Kidney epithelial cell (primary cell): ENCODE measurements around the gene NLRP12. TPM values are rescaled to one million over a fixed set of nuclear protein-coding genes. Genes with fewer than 3 reads are reported as not detected.

Experiments
- DNase-seq: peaks from one replicate; pipeline ENCODE4 v3.0.0-alpha.2; 2010; ENCODE audit warnings: low read depth
- H3K27me3 ChIP-seq: 2 replicates; pipeline ENCODE4 v1.6.0; 2011; ENCODE audit warnings: low read length; ENCODE audit not compliant: control insufficient read depth, insufficient read depth
- H3K36me3 ChIP-seq: 2 replicates; pipeline ENCODE4 v1.5.1; 2011; ENCODE audit warnings: low read length; ENCODE audit not compliant: control insufficient read depth, insufficient read depth
- H3K4me3 ChIP-seq: 2 replicates; pipeline ENCODE4 v1.5.1; 2011; ENCODE audit warnings: low read depth, mild to moderate bottlenecking, control low read depth, low read length
- CTCF ChIP-seq: IDR thresholded peaks from 2 replicates; pipeline ENCODE4 v1.5.1; 2011; ENCODE audit warnings: mild to moderate bottlenecking, moderate library complexity, low read length, control low read depth, inconsistent platforms; ENCODE audit not compliant: insufficient read depth, poor library complexity, severe bottlenecking
- total RNA-seq: library from RNA; depleted of rRNA; stranded (reverse); fragments of >200 nt; gene quantifications from 2 replicates; pipeline ENCODE4 v1.2.3, GENCODE V29; 2015

NLRP12 gene
- total RNA-seq, 1 donor from 2014 or later = not detected

- no peaks in the 10 kb centered on the region for H3K27me3 ChIP-seq
- no peak overlapping the region for H3K4me3 ChIP-seq
- no peak for DNase-seq
- no peak for TF ChIP-seq CTCF
- H3K36me3 ChIP-seq = no peaks in the 10 kb centered on the region
Observed at GRCh38 chr19:53795019-53795418, 29.1 kb downstream of the NLRP12 start.

GRCh38 chr19:53792721-53793433 lies 31.2 kb downstream of the NLRP12 start:
- peak; percentile 90 for TF ChIP-seq CTCF
- Histone ChIP-seq H3K36me3 (no peaks in the 10 kb centered on the region), H3K27me3 (no peaks in the 10 kb centered on the region), H3K4me3 (no peak overlapping the region)
- peak; percentile 10 for DNase-seq

- no peak for TF ChIP-seq CTCF
- H3K27me3 ChIP-seq = no peaks in the 10 kb centered on the region
- DNase-seq = no peak
- H3K36me3 ChIP-seq = no peaks in the 10 kb centered on the region
- no peak overlapping the region for H3K4me3 ChIP-seq
Observed at GRCh38 chr19:53789708-53790678, 34.1 kb downstream of the NLRP12 start.

DNA sequence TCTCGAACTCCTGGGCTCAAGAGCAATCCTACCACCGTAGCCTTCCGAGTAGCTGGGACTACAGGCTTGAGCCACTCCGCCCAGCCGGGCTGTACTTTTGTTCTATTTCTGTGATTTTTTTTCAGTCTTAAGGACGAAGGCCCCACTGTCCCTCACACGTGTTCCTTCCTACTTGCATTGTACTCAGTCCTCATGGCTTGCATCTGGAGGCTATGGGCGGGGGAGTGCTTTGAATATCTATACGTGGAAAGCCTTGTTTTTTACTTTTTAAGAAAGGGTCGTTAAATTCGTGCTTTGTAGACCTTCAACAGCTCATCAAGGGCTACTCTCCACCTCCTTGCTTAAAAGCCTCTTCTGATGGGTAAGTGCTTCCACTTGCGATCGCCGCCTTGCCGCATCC lies 36.8 kb downstream of the NLRP12 start:
- no peak for DNase-seq
- TF ChIP-seq CTCF = no peak
- Histone ChIP-seq H3K36me3 (no peaks in the 10 kb centered on the region), H3K4me3 (no peak overlapping the region), H3K27me3 (no peaks in the 10 kb centered on the region)

DNA sequence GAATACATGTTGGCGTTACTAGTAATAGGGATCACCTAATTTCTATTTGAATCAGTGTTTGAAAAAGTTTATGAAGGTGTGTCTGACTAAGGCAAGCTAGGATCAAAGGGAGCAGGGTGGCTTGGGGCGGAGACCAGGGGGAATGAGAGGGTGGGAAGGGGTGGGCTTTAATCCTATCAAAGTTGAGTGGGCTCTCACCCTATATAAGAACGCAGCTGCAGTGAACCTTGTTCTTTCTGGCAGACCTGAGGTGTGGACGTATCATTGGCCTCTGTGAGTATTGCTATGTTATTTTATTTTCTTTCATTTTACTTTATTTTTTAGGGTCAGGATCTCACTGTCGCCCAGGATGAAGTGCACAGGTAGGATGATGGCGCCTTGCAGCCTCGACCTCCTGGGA lies 37.4 kb downstream of the NLRP12 start:
- no peaks in the 10 kb centered on the region for H3K27me3 ChIP-seq
- H3K36me3 ChIP-seq = no peaks in the 10 kb centered on the region

More for the DNA sequence above, 37.4 kb downstream of the NLRP12 start:
- no peak for DNase-seq
- H3K4me3 ChIP-seq = no peak overlapping the region
- no peak for TF ChIP-seq CTCF
